ENCODE data around the gene TCF7L1. TPM values are rescaled to one million over a fixed set of nuclear protein-coding genes. Genes with fewer than 3 reads are reported as not detected.
A peak's percentile ranks its signal among the peaks of the same experiment; 100 is the strongest.

The TCF7L1 gene
- total and polyA plus RNA-seq, 2 of the 13 experiments (the other 11 are each of a cell fraction or from before 2014, with no cell fraction given), result 0.04 to 0.15 TPM

DNA sequence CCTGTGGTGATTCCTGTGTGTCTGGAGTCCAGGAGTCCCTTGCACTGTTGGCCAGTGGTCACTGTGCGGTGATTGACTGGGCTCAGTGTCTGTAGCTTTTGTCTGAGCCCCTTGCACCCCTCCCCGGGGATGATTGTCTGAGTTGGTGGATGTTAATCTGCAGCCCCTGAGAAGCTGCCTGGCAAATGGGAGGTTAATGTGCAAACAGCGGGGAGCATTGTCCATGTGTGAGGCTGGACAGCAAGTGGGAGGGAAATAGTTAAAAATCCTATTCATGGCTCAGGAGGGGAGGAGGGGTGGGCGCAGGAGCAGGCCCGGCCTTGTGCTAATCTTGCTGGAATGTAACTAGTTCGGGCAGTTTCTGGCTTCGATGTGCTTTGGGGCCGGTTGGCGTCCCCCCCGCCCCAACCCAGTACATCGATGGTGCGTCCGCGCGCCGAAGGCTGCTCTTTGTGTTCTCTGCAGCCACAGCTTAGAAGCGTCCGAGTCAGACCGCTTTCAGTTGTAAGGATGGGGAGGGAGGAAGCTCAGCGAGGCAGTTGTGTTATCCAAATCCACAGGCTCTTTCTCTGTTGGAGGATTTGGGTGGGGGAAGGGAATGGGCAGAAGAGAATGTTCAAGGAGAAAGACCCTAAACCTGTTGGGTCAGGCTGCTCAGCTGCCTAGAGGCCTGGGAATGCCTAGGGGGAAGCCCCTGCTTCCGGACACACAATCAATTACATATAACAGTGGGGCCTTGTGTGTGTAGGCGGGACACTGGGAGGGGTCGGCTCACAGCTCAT is 122.8 kb downstream of the TCF7L1 start (continued):
- TF ChIP-seq, protein P1, sequence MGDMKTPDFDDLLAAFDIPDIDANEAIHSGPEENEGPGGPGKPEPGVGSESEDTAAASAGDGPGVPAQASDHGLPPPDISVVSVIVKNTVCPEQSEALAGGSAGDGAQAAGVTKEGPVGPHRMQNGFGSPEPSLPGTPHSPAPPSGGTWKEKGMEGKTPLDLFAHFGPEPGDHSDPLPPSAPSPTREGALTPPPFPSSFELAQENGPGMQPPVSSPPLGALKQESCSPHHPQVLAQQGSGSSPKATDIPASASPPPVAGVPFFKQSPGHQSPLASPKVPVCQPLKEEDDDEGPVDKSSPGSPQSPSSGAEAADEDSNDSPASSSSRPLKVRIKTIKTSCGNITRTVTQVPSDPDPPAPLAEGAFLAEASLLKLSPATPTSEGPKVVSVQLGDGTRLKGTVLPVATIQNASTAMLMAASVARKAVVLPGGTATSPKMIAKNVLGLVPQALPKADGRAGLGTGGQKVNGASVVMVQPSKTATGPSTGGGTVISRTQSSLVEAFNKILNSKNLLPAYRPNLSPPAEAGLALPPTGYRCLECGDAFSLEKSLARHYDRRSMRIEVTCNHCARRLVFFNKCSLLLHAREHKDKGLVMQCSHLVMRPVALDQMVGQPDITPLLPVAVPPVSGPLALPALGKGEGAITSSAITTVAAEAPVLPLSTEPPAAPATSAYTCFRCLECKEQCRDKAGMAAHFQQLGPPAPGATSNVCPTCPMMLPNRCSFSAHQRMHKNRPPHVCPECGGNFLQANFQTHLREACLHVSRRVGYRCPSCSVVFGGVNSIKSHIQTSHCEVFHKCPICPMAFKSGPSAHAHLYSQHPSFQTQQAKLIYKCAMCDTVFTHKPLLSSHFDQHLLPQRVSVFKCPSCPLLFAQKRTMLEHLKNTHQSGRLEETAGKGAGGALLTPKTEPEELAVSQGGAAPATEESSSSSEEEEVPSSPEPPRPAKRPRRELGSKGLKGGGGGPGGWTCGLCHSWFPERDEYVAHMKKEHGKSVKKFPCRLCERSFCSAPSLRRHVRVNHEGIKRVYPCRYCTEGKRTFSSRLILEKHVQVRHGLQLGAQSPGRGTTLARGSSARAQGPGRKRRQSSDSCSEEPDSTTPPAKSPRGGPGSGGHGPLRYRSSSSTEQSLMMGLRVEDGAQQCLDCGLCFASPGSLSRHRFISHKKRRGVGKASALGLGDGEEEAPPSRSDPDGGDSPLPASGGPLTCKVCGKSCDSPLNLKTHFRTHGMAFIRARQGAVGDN (CRISPR knock-in tag; IDR thresholded peaks at IDR 0.05), result peak; percentile 54; the same call in 1 of the 2 replicates
- no peak for TF ChIP-seq THAP11 (CRISPR knock-in tag; IDR thresholded peaks at IDR 0.05)
- TF ChIP-seq, protein P2, sequence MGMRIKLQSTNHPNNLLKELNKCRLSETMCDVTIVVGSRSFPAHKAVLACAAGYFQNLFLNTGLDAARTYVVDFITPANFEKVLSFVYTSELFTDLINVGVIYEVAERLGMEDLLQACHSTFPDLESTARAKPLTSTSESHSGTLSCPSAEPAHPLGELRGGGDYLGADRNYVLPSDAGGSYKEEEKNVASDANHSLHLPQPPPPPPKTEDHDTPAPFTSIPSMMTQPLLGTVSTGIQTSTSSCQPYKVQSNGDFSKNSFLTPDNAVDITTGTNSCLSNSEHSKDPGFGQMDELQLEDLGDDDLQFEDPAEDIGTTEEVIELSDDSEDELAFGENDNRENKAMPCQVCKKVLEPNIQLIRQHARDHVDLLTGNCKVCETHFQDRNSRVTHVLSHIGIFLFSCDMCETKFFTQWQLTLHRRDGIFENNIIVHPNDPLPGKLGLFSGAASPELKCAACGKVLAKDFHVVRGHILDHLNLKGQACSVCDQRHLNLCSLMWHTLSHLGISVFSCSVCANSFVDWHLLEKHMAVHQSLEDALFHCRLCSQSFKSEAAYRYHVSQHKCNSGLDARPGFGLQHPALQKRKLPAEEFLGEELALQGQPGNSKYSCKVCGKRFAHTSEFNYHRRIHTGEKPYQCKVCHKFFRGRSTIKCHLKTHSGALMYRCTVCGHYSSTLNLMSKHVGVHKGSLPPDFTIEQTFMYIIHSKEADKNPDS (CRISPR knock-in tag; IDR thresholded peaks at IDR 0.05), result no peak
- 0 out of 2 replicates have a peak, but pooled peaks have one; percentile 23 for TF ChIP-seq WIZ (CRISPR knock-in tag; IDR thresholded peaks at IDR 0.05)
- no peak for TF ChIP-seq SMAD1 (CRISPR knock-in tag; IDR thresholded peaks at IDR 0.05; ENCODE audit: borderline replicate concordance, low read depth)
- TF ChIP-seq ZNF777 (CRISPR knock-in tag; IDR thresholded peaks at IDR 0.05), result peak; percentile 87
- TF ChIP-seq ZNF292 (CRISPR knock-in tag; IDR thresholded peaks at IDR 0.05; ENCODE audit: borderline replicate concordance, low read depth), result peak; percentile 66; the same call in 1 of the 2 replicates
- no peak for TF ChIP-seq MEIS1 (CRISPR knock-in tag; IDR thresholded peaks at IDR 0.05; ENCODE audit: borderline replicate concordance)
- TF ChIP-seq, protein P3, sequence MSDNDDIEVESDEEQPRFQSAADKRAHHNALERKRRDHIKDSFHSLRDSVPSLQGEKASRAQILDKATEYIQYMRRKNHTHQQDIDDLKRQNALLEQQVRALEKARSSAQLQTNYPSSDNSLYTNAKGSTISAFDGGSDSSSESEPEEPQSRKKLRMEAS (IDR thresholded peaks at IDR 0.05), result peak; percentile 31; the same call in 1 of the 2 replicates
- TF ChIP-seq ZNF501 (CRISPR knock-in tag; IDR thresholded peaks at IDR 0.05), result 0 out of 2 replicates have a peak, but pooled peaks have one; percentile 33
- TF ChIP-seq, protein P4, sequence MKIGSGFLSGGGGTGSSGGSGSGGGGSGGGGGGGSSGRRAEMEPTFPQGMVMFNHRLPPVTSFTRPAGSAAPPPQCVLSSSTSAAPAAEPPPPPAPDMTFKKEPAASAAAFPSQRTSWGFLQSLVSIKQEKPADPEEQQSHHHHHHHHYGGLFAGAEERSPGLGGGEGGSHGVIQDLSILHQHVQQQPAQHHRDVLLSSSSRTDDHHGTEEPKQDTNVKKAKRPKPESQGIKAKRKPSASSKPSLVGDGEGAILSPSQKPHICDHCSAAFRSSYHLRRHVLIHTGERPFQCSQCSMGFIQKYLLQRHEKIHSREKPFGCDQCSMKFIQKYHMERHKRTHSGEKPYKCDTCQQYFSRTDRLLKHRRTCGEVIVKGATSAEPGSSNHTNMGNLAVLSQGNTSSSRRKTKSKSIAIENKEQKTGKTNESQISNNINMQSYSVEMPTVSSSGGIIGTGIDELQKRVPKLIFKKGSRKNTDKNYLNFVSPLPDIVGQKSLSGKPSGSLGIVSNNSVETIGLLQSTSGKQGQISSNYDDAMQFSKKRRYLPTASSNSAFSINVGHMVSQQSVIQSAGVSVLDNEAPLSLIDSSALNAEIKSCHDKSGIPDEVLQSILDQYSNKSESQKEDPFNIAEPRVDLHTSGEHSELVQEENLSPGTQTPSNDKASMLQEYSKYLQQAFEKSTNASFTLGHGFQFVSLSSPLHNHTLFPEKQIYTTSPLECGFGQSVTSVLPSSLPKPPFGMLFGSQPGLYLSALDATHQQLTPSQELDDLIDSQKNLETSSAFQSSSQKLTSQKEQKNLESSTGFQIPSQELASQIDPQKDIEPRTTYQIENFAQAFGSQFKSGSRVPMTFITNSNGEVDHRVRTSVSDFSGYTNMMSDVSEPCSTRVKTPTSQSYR (CRISPR knock-in tag; IDR thresholded peaks at IDR 0.05; ENCODE audit: borderline replicate concordance), result 0 out of 2 replicates have a peak, but pooled peaks have one; percentile 25
- TF ChIP-seq ASH2L (IDR thresholded peaks at IDR 0.05; ENCODE audit: insufficient read length, low read depth, low read length), result peak; percentile 36
- TF ChIP-seq ZNF772 (CRISPR knock-in tag; IDR thresholded peaks at IDR 0.05), result no peak
- no peak for TF ChIP-seq NONO (IDR thresholded peaks at IDR 0.05)
- TF ChIP-seq NONO (CRISPR knock-in tag; conservative IDR thresholded peaks at IDR 0.05), result peak; percentile 52; the same call in 1 of the 2 replicates
- TF ChIP-seq SSRP1 (CRISPR knock-in tag; IDR thresholded peaks at IDR 0.05), result no peak
- peak; percentile 73; the same call in 1 of the 2 replicates for TF ChIP-seq ZNF724P (CRISPR knock-in tag; IDR thresholded peaks at IDR 0.05; ENCODE audit: borderline replicate concordance)
- peak; percentile 76; the same call in 1 of the 2 replicates for TF ChIP-seq ETV5 (CRISPR knock-in tag; IDR thresholded peaks at IDR 0.05; ENCODE audit: borderline replicate concordance)
- 0 out of 2 replicates have a peak, but pooled peaks have one; percentile 24 for TF ChIP-seq ZFY (CRISPR knock-in tag; IDR thresholded peaks at IDR 0.05)

All from HepG2 (cell line).